ENCODE data around the gene MAF.
A peak's percentile ranks its signal among the peaks of the same experiment; 100 is the strongest.

MAF gene

DNA sequence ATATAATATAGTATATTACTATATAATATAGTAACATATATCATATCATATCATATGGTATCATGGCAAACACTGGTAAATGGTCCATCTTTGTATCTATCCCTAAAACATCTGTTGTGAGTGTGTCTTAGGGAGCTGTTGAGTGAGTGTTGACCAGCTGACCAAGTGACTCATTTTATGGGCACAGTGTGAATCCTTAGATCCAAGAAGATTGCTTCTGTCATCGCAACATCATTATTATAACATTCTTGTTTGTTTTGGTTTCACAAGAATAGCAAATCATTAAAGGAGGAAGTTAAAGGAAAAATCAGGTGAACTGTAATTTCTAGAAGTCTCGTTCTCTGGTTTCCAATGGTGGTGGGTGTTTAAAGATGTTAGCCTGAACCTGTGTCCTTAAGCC lies 11.7 kb upstream of the MAF start:
- DNase-seq (ENCODE audit: low read depth in 2 of 2): no peak

DNA sequence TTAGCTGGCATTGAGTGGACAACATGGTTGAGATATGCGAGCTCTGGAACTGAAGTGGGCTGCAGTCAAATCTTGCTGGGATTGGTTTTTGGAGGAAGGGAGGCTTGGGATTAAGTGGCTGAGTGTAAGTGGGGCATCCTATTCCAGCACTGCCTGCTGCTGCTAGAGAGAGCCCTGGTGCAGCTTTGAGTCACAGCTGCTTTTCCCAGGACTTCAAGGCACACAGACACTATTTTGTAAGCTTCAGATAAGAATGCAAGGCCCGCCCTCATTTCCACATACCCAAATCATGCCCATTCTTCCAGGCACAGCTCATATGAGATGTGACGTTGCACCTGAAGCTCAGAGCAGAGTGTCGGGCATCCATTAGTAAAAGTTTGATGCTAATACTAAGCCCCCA lies 10.2 kb upstream of the MAF start:
- DNase-seq (ENCODE audit: low read depth in 2 of 2): no peak

DNA sequence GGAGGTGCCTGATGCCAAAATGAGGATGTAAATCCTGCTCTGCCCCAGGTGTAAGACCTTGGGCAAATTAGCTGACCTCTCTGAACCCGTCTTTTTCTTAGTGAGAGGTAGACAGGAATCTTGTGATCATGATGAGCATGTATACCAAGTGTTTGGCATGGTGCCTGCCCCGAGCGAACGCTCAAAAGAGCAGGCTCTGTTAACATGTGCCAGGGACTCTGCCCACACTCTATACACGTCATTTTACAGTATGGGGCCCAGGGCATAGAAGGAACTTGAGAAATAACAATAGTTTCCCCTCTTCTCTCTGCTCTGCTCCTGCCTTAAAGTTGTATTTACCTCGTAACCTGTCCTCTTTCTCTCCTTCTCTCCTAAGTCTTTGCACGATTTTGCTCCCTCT lies 9.3 kb upstream of the MAF start:
- DNase-seq (ENCODE audit: low read depth in 2 of 2): no peak

DNA sequence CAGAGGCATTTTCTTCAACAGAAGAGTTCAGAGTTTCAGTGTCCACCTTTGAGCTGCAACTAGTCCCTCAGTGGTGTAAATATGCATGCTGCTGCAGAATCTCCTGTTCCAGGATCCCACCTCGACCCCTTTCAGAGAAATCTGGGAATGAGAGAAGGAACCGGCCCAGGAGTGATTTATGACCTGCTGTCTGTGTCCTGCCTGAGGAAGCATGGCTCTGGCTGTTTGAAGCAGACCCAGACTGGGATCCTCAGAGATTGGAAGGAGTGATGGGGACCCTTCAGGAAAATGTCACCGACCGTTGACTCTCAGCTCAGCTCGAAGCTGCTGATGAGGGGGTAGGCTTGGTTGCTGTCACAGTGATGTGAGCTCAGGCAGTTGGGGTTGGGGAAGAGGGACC lies 8.4 kb upstream of the MAF start:
- DNase-seq (ENCODE audit: low read depth in 2 of 2): no peak

DNA sequence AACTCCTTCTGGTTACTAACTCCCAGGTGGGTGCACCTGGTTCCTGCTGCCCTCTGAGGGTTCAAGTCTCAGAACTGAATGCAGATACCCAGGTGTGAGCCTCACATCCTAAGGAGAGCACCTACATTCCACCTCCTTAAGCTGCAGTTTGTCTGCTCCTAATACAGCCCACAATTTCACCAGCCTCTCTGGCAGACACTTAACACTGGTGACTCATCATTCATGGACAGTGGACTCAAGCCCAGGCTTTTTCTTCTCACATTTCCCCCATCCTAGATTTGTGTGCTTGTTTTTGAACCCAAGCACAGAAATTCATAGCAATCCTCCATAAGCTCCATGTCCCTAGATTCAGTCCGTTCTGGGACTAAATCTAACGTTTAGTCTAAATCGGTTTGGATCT lies 7.0 kb upstream of the MAF start:
- DNase-seq (ENCODE audit: low read depth in 2 of 2): no peak

DNA sequence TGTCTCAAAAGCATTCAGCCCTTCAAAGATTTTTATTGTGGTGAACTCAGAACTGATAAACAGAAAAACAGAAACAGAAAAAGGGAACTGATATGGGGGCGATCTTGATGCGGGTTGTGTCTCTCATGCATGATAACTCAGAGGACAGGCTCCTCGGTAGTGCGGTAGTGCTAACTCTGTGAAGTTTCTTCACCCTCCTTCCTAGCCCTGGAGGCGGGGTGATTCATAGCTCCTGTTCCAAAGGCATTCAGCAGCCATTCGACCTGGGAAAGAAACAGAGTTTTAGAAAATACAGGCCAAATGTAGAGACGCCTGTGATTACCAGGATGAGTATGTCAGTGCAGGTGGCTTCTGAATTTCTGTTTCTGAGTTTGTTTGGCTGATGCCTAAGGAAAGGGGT lies 5.5 kb upstream of the MAF start:
- DNase-seq (ENCODE audit: low read depth in 2 of 2): no peak

DNA sequence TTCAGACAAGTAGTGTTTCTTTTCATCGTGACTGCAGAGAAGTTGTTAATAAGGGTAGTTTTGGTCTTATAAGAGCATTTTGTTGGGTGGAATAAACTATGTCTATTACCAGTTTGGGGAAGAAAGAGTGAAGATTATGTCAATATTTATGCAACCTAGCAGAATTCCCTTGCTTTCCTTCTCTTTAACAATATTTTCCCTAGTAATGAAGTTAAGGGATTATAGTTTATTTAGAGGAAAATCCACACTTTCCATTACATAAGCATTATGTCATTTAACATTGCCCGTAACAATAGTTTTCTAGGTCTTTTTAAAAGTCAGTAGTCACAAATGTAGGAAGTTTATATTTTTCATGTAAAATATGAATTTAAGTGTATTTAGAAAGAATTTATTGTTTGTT lies 2.5 kb upstream of the MAF start:
- no peak for DNase-seq (ENCODE audit: low read depth in 2 of 2)

DNA sequence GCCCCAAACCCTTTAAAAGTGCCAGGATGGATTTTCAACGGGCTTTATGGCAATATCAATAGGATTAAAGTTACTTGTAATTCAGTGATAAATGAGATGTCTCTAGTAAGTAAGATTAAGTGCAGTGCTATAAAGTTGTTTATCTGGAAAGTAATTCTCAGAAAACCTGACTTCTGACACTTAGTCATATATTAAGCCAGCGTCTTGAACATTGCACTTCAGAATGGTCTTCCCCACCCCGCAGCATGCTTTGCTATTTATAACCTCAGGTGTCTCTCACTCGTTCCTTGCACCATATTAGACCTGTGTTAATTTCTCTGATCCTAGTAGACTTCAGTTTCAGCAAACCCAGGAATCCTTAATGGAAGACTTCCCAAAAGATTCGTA lies 2.1 kb upstream of the MAF start:
- no peak for DNase-seq (ENCODE audit: low read depth in 2 of 2)

DNA sequence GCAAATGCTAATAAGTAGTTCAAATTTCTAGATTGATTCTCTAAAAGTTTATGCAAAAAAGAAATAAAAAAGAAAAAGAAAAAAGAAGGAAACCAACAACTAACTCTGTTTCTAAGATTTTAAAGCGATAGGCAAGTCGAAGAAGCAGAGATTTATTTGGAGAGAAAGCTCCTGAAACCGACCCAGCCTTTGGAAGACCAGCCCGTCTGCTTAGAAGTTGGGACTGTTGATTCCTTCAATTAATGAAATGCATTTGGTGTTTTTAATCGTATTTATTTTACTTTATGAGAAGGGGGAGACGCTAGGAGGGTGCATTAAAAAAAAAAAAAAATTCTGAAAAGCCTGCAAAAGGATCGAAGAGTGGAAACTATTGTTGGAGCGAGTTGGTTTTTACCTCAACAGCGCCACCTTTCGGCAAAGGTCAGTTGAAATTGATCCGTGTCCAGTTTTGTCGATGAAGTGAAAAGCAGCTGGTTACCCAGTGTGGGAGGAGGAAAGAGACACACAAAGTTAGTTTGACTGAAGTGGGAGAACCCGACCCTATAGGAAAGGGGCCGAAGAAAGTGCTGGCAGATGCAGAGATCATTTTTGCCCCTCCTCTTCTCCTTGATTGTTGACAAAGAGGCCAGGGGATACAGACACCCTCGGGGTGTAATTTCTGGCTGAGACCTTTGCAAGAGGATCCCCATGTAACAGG lies 1.5 kb upstream of the MAF start:
- DNase-seq (ENCODE audit: low read depth in 2 of 2): peak; percentile 45 to 70

DNA sequence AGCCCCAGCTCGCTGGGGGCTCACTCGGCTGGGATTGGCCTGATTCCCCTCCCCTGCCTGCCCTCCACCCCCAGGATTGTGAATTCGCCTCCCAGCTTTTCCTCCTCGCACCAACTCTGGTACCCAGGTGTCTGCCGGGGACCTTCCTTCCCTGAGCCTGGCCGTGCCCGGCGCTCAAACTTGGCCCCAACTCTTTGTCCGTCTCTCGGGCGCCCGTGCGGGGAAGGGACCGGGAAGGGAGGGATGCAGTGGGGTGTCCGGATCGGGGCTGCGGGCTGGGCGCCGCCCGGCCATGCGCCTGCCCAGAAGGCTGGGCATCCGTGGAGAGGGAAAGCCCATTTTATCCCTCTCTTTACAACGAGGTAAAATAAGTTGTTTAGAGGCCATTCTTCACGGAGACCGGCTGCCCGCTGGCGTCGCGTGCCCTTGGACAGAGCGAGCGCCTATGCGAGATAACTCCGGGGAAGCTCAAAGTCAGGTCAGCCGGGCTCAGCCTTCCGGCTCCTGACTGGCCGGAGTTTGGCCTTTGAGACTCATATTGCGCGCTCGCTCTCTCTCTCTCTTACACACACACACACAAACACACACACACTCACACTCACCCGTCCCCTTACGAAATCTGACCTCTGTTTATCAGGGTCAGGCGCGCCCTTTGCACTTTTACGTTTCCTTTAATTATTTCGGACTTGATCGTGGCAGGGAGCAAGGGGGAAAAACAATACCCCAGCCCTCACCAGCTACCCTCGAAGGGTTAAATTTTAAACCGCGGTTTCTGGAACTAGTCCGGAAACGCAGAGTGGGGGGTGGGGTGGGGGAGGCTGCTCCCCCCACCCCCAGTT lies 774 bp upstream of the MAF start:
- DNase-seq (ENCODE audit: low read depth in 2 of 2): no peak

DNA sequence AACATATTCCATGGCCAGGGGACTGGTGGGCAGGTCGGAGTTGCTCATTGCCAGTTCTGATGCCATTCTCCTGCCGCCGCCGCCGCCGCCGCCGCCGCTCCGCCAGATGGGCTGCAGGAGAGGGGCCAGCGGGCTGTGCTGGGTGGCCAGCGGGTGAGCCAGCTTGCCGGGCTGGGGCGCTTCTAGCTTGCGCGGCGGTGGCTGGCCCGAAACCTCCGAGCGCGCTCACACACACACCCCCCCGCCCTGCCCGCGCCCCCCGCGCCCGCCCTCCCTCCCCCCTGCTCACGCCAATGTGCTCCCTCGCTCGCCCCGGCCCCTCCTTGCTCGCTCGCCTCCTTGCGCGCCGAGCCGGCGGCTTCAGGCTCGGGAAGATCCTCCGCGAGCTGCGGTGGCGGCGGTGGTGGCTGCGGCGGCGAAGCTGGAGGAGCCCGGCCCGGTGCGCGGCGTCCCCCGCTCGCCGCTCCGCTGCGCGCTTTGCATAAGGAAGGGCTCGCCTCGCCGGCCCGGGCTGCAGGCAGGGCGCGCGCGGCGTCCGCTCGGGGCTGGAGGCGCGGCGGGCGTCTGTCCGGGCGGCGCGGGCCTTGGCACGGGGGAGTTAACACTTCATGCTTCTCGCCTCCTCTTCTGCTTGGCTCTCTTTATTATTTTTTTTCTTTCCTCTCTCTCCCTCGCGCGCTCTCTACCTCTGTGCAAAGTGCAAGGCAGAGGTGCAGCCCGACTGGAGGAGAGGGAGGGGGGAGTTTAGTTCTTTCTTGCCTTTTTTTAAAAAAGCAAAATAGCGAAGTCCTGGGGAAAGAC lies 500 bp downstream of the MAF start:
- peak; percentile 4 to 28 for DNase-seq (ENCODE audit: low read depth in 2 of 2)

DNA sequence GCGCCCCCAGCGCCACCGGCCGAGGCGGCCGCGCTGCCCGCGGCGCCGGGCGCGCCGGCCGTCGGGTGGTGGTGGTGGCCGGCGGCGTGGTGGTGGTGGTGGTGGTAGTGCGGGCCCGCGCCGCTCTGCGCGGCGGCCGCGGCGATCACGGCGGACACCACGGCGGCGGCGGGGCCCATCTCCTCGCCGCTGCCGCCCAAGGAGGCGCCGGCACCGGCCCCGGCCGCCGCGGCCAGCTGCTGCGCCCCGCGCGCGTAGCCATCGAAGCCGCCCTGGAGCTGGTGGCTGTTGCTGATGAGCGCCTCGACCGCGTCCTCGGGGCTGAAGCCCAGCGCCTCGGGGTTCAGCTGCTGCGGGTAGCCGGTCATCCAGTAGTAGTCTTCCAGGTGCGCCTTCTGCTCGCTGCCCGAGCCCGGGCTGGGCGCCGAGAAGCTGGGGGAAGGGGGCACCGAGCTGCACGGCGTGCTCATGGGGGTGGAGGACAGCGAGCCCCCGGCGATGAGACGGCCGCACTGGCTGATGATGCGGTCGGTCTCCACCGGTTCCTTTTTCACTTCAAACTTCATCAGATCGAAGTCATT lies 1.2 kb downstream of the MAF start:
- DNase-seq (ENCODE audit: low read depth in 2 of 2): no peak

DNA sequence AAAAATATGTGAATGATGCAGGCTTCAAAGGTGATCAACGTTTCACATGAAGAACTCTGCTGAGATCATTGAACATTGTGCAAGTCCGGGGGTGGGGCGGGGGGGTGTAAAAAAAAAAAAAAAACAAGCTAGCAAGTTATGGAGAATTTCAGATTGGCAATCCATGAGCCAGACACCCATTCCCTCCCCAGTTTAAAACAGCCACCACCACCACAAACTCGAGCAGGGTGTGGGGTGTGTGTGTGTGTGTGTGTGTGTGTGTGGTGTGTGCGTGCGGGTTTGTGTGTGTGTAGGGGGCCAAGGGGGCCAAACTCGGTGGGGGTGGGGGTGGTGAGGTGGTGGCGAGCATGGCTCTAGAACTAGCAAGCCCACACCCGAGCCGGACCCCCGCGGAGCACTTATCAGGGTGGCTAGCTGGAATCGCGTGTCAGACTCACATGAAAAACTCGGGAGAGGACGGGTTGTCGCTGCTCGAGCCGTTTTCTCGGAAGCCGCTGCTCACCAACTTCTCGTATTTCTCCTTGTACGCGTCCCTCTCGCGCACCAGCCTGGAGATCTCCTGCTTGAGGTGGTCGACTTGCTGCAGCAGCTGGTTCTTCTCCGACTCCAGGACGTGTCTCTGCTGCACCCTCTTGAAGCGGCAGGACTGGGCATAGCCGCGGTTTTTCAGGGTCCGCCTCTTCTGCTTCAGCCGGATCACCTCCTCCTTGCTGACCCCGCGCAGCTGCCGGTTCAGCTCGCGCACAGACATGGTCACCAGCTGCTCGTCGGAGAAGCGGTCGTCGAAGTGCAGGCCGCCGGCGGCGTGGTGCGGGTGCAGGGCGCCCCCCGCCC lies 2.0 kb downstream of the MAF start:
- peak; percentile 4 to 22 for DNase-seq (ENCODE audit: low read depth in 2 of 2)

DNA sequence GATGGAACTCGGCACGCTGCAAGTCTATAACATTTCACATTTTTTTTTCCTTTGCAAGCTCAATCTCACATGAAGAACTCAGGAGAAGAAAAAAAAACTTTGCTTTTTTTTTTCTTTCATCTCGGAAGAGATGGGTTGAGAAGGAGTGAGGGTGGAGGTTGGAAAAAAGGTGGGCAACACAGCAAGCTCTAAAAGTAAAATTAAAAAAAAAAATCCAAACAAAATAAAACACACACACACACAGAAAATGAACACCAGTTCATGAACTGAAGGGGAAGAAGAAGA lies 2.5 kb downstream of the MAF start:
- no peak for DNase-seq (ENCODE audit: low read depth in 2 of 2)

DNA sequence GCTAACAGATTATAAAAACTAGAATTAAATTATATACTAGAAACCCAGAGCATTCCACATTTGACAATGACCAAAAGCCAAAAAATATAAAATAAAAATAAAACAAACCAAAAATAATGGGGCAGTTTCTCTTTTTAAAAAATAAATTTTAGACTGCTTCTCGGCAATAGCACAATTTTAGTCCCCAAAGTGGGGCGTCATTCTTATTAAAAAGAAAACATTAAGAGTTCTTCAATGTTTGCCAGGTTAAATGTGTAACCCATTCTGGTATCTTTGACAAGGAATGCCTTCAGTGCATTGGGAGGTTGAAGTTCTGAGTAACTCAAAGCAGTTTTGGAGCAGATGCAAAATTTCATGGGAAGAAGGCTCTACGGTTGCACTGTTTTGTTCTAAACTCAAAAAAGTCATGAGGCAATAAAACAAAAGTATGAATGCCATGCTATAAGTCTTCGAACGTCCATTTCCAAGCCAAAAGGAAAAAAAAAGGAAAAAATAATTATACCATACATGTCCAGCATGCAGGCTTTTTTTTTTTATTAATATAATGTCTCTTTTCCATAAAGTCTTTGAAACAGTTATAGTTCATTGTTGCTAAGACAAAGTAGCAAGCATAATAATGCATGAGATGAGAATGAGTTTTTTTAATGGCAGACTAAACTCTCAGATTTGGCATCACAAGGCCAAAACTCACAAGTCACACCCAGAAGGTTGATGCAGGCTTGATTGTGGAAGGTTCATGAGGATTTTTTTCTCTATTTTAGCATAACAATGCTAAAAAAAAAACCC lies 3.1 kb downstream of the MAF start:
- DNase-seq (ENCODE audit: low read depth in 2 of 2): no peak

DNA sequence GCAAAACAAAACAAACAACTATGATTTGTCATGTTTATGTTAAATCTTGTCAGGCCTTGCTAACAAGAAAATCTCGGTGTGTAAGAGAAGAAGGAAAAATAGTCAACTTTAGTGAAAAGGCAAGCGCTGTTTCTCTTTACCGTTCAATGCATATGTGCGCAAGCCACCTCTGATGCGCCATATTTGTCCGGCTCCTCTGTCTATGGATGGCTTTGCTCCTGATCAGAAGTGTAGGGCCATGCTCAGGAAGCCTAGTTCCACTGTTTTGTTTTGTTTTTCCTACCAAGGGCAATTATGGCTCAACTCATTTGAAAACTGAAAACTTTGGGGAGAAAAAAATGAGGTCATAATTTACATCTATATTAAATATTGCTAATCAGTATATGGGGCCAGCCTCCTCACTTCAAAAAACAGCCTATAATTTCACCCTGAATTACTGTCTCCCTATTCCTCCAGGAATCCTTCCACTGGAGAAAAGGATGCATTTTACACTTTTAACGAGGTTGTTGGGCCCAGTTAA lies 4.5 kb downstream of the MAF start:
- DNase-seq (ENCODE audit: low read depth in 2 of 2): no peak

DNA sequence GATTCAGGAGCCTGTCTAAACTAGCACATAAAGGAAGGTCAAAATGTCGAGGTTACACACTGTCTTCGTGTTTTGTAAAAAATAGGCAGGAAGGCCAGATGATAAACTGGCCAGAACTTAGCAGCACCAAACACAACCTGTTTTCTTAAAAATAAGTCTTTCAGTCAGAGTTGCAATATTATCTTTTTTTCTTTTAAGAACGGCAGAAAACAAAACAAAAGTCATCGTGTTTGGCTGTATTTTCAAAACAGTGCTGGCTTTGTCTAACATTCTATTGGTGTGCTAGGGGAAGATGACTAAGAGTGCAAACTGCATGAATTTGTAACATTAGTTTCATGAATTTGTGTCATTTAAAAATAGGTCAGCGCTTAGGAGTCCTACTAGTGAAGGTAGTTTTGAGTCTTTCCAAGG lies 5.3 kb downstream of the MAF start:
- DNase-seq (ENCODE audit: low read depth in 2 of 2): no peak

DNA sequence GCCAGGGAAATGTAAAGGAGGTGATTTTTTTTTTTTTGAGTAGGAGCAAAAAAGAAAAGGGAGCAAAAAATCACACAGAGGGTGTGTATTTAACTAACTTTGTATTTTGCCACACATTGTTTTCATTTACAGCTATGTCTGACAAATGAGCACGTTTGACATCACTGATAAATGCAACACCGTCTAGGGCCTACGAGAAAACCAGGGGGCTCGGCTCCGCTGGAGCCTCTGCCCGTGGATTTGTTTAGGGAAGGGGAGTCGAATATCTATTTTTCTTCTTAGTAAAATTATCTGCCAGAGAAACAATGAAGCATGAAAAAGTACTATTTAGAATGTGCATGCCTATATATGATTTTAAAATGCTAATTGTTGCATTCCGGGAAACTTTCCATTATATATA lies 6.8 kb downstream of the MAF start:
- DNase-seq (ENCODE audit: low read depth in 2 of 2): no peak

DNA sequence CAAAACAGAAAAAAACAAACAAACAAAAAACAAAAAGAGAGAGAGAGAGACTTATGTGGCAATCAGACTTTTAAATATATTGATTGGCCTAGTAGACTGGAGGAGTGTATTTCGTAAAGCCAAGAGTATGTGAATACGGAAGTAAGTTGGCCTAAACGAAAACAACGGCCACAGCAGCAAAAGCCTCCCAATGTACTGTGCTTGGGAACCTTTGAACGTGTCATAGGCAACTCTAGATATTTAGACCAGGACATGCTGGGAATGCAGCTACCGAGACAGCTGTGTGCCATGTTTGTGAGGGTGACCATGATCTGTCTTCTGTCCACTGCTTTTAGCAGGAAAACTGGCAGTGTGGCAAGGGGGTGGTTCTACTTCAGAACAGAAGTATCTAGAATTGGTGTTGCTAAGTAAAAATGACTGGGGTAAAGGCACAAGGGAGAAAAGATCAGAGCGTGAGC lies 7.4 kb downstream of the MAF start:
- DNase-seq (ENCODE audit: low read depth in 2 of 2): no peak

DNA sequence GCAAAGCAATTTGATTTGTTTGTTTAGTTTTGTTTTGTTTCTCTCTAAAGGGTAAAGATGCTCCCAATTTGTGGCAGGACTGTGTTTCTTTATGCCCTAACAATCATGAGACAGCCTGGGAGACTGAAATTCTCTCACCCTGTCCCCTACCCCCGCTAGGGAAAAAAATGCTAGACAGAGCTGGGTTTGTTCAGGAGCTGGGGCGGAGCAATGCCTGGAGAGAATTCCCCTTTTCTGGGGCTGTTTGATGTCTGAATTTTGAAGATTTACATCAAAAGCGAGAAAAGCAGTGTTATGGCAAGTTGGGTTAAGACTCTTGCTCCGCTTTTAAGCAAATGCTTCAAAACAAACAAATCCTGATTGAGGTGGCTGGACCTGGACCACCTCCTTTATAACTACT lies 8.4 kb downstream of the MAF start:
- DNase-seq (ENCODE audit: low read depth in 2 of 2): no peak

All from stimulated activated CD8-positive, alpha-beta memory T cell treated with anti-CD3 and anti-CD28 coated beads, Interleukin-7, amount 100 ng/mL, for 1 hour (primary cell).